Activated naive CD4-positive, alpha-beta T cell treated with anti-CD3 and anti-CD28 coated beads, Interleukin-2, amount 10 ng/mL, durations not matched to agents 5 hours and 36 hours (primary cell): Measurements from ENCODE around the gene NPM1. TPM values are rescaled to one million over a fixed set of nuclear protein-coding genes. Genes with fewer than 3 reads are reported as not detected.

ENCODE experiments used
- microRNA-seq: library from miRNA; unstranded; fragments of <30 nt; microRNA quantifications from one replicate; pipeline ENCODE4 v1.2.0, GENCODE V29; 2022; ENCODE audit warnings: borderline microRNAs expressed, borderline replicate concordance
- total RNA-seq, 2 experiments: library from RNA; stranded (reverse); gene quantifications; one replicate each; pipeline ENCODE4 v1.2.3, GENCODE V29; 2021

Gene NPM1, protein sequence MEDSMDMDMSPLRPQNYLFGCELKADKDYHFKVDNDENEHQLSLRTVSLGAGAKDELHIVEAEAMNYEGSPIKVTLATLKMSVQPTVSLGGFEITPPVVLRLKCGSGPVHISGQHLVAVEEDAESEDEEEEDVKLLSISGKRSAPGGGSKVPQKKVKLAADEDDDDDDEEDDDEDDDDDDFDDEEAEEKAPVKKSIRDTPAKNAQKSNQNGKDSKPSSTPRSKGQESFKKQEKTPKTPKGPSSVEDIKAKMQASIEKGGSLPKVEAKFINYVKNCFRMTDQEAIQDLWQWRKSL
- 1,000 to 10,000 TPM; 1,137 to 1,201 TPM for total RNA-seq

DNA sequence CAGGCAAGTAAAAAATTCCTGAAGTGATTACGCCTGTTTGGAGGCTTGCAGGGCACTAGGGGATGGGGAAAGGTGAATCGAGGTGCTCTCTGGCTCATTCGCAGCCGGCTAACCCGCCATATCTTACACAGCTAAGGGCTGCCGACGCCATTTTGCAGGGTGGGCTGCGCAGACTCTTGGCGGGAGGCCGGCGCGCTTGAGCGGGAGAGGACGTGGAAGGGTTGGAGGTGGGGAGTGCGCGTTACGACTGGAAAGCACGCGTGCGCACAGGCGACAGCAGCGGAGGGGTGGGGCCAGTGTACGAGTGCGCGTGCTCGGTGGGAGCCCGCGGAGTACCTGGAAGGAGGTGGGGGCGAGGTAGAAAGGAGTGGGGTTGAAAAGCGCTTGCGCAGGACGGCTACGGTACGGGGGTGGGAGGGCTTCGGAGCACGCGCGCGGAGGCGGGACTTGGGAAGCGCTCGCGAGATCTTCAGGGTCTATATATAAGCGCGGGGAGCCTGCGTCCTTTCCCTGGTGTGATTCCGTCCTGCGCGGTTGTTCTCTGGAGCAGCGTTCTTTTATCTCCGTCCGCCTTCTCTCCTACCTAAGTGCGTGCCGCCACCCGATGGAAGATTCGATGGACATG lies at the start of gene NPM1:
Gene NPM1 (plus strand): TSS at position 505 of the 625 bp plus-strand sequence. CDS start 100 bp downstream, at position 605.

DNA sequence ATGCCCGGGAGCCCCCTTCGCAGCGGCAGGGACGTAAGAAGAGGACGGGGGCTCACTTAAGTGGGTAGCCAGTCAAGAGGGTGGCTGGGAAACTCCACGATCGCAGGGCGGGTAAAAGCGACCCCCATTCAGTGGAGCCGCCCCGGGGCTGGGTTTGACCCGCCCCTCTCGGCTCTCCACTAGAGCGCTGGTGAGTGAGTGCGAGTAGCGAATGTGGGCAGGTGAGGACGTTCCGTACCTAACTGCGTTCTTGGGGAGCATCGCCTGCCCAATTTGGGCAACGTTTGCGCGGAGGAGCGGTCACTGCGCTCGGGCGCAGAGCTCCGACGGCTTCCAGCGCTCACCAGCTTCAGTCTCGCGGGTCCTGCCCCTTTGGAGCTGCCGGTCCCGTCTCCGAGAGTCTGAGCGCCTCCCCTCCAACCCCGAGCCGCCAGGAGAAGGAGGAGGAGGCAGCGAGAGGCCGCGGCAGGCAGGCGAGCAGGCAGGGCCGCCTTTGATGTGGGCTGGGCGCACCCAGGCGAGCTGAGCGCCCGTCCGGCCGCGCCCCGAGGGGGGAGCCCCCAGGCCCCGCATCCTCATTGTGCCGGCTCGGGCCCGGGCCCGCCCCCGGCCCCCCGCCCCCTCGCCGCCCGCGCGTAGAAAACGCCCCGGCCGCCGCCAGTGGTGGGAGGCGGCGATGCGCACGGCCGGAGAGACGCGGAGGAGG lies 31.5 kb downstream of the NPM1 start, which contains the start of gene FGF18:
Gene FGF18 (plus strand): TSS at position 666 of the 706 bp plus-strand sequence. CDS start 553 bp downstream, outside the sequence.

Small RNA genes within 50 kb of the gene (microRNA-seq; reads per million reads assigned to microRNA genes)
- not detected for gene MIR3912

Other genes starting within 250 kb of the NPM1 start
- gene TLX3, start 78.6 kb upstream of the NPM1 start, total RNA-seq: not detected
- gene FGF18, start 31.8 kb downstream of the NPM1 start, total RNA-seq: under 1 TPM in 1 of 2 experiments, not detected in 1; 0.12 TPM